HEK293 (cell line): ENCODE data around the gene JUND.

Experiments used
- CTCF ChIA-PET: fragments of 350-600 bp; formaldehyde crosslinking; extraction: SDS; loops from one replicate; lab custom pipeline; 2021; ENCODE audit warnings: antibody characterized with exemption; lab: Yijun Ruan, JAX
- POLR2A ChIA-PET: fragments of 300-600 bp; formaldehyde crosslinking; extraction: SDS; loops from one replicate; lab custom pipeline; 2020; ENCODE audit warnings: antibody characterized with exemption, inconsistent platforms; lab: Yijun Ruan, JAX
- H3K27ac ChIP-seq: fragments of 200-500 bp; sonication (Bioruptor generic); 2 replicates; pipeline ENCODE4 v1.5.1; 2014; ENCODE audit warnings: low read depth, low read length, control low read depth, inconsistent platforms; ENCODE audit errors: extremely low read depth
- H3K36me3 ChIP-seq, 2 experiments: fragments of 200-500 bp in 1 of 2; sonication (Bioruptor generic) in 1 of 2; 1 replicate in 1 of 2; 2 replicates in 1 of 2; pipeline ENCODE4 v1.5.1; 2014 to 2017; ENCODE audit warnings: inconsistent platforms in 2 of 2, low read length in 2 of 2; ENCODE audit not compliant: control insufficient read depth in 2 of 2, insufficient read depth in 1 of 2
- H3K4me1 ChIP-seq: fragments of 200-500 bp; sonication (Bioruptor generic); 2 replicates; pipeline ENCODE4 v1.5.1; 2014; ENCODE audit warnings: mild to moderate bottlenecking, low read length, inconsistent platforms; ENCODE audit not compliant: control insufficient read depth, insufficient read depth
- H3K4me3 ChIP-seq: 2 replicates; pipeline ENCODE4 v1.5.1; 2011; ENCODE audit warnings: low read depth, mild to moderate bottlenecking, control low read depth, low read length, moderate library complexity
- H3K9me3 ChIP-seq: fragments of 200-500 bp; sonication (Bioruptor generic); 2 replicates; pipeline ENCODE4 v1.5.1; 2014; ENCODE audit warnings: low read depth, low read length, inconsistent platforms; ENCODE audit not compliant: control insufficient read depth, insufficient read depth
- BCL11A ChIP-seq: fragments of 450-650 bp; formaldehyde crosslinking; IDR thresholded peaks from 2 replicates; pipeline ENCODE4 v1.5.1; 2016; ENCODE audit warnings: low read depth, missing biosample characterization, missing genetic modification characterization
- EGR2 ChIP-seq: fragments of 450-650 bp; formaldehyde crosslinking; IDR thresholded peaks from 2 replicates; pipeline ENCODE4 v1.5.1; 2016; ENCODE audit warnings: low read depth, missing biosample characterization, missing genetic modification characterization
- PATZ1 ChIP-seq: fragments of 450-650 bp; formaldehyde crosslinking; IDR thresholded peaks from 2 replicates; pipeline ENCODE4 v1.5.1; 2016; ENCODE audit warnings: missing biosample characterization, missing genetic modification characterization
- ZBTB7A ChIP-seq: fragments of 450-650 bp; formaldehyde crosslinking; IDR thresholded peaks from 2 replicates; pipeline ENCODE4 v1.5.1; 2016; ENCODE audit warnings: low read depth, missing biosample characterization, missing genetic modification characterization
- ZFHX2 ChIP-seq: fragments of 450-650 bp; formaldehyde crosslinking; conservative IDR thresholded peaks from 2 replicates; pipeline ENCODE4 v1.5.1; 2016; ENCODE audit warnings: missing biosample characterization, missing genetic modification characterization
- ZNF148 ChIP-seq: fragments of 450-650 bp; formaldehyde crosslinking; IDR thresholded peaks from 2 replicates; pipeline ENCODE4 v1.5.0; 2017; ENCODE audit warnings: missing biosample characterization, missing genetic modification characterization, borderline replicate concordance
- ZNF214 ChIP-seq: fragments of 450-650 bp; formaldehyde crosslinking; IDR thresholded peaks from 2 replicates; pipeline ENCODE4 v1.5.1; 2017; ENCODE audit warnings: missing biosample characterization, mild to moderate bottlenecking, missing genetic modification characterization, borderline replicate concordance
- ZNF391 ChIP-seq: fragments of 450-650 bp; formaldehyde crosslinking; IDR thresholded peaks from 2 replicates; pipeline ENCODE4 v1.5.1; 2016; ENCODE audit warnings: low read depth, missing biosample characterization, missing genetic modification characterization, borderline replicate concordance
- ZNF394 ChIP-seq: fragments of 450-650 bp; formaldehyde crosslinking; IDR thresholded peaks from 2 replicates; pipeline ENCODE4 v1.5.1; 2016; ENCODE audit warnings: missing biosample characterization, missing genetic modification characterization, mild to moderate bottlenecking, moderate library complexity, borderline replicate concordance
- ZNF548 ChIP-seq: fragments of 450-650 bp; formaldehyde crosslinking; IDR thresholded peaks from 2 replicates; pipeline ENCODE4 v1.5.1; 2016; ENCODE audit warnings: missing biosample characterization, missing genetic modification characterization
- ZNF596 ChIP-seq: fragments of 450-650 bp; IDR thresholded peaks from 2 replicates; pipeline ENCODE4 v1.5.0; 2018; ENCODE audit warnings: missing biosample characterization, mild to moderate bottlenecking, missing genetic modification characterization, moderate library complexity
- ZNF610 ChIP-seq: fragments of 450-650 bp; formaldehyde crosslinking; IDR thresholded peaks from 2 replicates; pipeline ENCODE4 v1.5.1; 2016; ENCODE audit warnings: missing biosample characterization, missing genetic modification characterization, borderline replicate concordance
- ZNF747 ChIP-seq: fragments of 450-650 bp; formaldehyde crosslinking; IDR thresholded peaks from 2 replicates; pipeline ENCODE4 v1.5.1; 2016; ENCODE audit warnings: missing biosample characterization, missing genetic modification characterization
- TF ChIP-seq, protein P1 (sequence below): fragments of 450-650 bp; formaldehyde crosslinking; IDR thresholded peaks from 2 replicates; pipeline ENCODE4 v1.5.1; 2016; ENCODE audit warnings: missing biosample characterization, missing genetic modification characterization
- TF ChIP-seq, protein P2 (sequence below): fragments of 450-650 bp; formaldehyde crosslinking; IDR thresholded peaks from 2 replicates; pipeline ENCODE4 v1.5.1; 2016; ENCODE audit warnings: missing biosample characterization, missing genetic modification characterization
- TF ChIP-seq, protein P3 (sequence below): fragments of 450-650 bp; formaldehyde crosslinking; IDR thresholded peaks from 2 replicates; pipeline ENCODE4 v1.5.1; 2016; ENCODE audit warnings: missing biosample characterization, missing genetic modification characterization

The JUND gene

DNA sequence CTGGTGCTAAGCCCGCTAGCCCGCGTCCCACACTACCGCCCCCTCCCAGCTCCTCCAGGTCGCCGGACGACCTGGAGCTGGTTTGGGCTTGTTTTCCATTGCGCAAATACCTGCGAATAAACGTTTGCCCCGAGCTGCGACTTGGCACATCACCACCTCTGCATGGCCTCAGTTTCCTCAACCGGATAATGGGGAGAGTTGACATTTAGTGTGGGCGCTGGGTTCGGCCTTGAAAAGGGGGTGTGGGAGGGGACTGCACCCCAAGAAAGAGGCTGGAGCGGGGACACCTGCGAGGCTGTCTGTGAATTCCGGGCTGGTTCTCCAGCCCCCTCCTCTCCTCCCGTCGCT, 11.0 kb upstream of the JUND start:
- H3K36me3 ChIP-seq: no peaks in the 10 kb centered on the region
- H3K9me3 ChIP-seq: no peaks in the 10 kb centered on the region
- peak overlapping the region; percentile 49 for H3K4me3 ChIP-seq
- H3K27ac ChIP-seq: peak overlapping the region; percentile 58; the same call in 1 of the 2 replicates
- H3K4me1 ChIP-seq: peaks cover 2% of the 10 kb centered on the region; the same call in 1 of the 2 replicates
- TF ChIP-seq ZFHX2 (tag by site-specific recombination) (peak; percentile 66), BCL11A (tag by site-specific recombination) (no peak), ZNF394 (peak; percentile 25; the same call in 1 of the 2 replicates), ZBTB7A (no peak; the same call in 1 of the 2 replicates), ZNF391 (tag by site-specific recombination) (0 out of 2 replicates have a peak, but pooled peaks have one; percentile 6), ZNF610 (tag by site-specific recombination) (0 out of 2 replicates have a peak, but pooled peaks have one; percentile 16), ZNF214 (no peak), EGR2 (peak; percentile 49; the same call in 1 of the 2 replicates), PATZ1 (tag by site-specific recombination) (0 out of 2 replicates have a peak, but pooled peaks have one; percentile 6)
- TF ChIP-seq, protein P1, sequence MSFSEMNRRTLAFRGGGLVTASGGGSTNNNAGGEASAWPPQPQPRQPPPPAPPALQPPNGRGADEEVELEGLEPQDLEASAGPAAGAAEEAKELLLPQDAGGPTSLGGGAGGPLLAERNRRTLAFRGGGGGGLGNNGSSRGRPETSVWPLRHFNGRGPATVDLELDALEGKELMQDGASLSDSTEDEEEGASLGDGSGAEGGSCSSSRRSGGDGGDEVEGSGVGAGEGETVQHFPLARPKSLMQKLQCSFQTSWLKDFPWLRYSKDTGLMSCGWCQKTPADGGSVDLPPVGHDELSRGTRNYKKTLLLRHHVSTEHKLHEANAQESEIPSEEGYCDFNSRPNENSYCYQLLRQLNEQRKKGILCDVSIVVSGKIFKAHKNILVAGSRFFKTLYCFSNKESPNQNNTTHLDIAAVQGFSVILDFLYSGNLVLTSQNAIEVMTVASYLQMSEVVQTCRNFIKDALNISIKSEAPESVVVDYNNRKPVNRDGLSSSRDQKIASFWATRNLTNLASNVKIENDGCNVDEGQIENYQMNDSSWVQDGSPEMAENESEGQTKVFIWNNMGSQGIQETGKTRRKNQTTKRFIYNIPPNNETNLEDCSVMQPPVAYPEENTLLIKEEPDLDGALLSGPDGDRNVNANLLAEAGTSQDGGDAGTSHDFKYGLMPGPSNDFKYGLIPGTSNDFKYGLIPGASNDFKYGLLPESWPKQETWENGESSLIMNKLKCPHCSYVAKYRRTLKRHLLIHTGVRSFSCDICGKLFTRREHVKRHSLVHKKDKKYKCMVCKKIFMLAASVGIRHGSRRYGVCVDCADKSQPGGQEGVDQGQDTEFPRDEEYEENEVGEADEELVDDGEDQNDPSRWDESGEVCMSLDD (tag by site-specific recombination): peak; percentile 74; the same call in 1 of the 2 replicates
- TF ChIP-seq, protein P2, sequence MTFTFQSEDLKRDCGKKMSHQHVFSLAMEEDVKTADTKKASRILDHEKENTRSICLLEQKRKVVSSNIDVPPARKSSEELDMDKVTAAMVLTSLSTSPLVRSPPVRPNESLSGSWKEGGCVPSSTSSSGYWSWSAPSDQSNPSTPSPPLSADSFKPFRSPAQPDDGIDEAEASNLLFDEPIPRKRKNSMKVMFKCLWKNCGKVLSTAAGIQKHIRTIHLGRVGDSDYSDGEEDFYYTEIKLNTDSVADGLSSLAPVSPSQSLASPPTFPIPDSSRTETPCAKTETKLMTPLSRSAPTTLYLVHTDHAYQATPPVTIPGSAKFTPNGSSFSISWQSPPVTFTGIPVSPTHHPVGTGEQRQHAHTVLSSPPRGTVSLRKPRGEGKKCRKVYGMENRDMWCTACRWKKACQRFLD (tag by site-specific recombination): no peak
- ChIA-PET CTCF (interaction anchor here (0.6 to 2.8 kb wide), 8 partner anchors 10 to 97 kb away, joined by 3 to 22 read pairs (median 6); partner anchors contain the start of gene JUND), POLR2A (interaction anchor here (0.7 to 3.6 kb wide), 12 partner anchors 10 to 904 kb away, joined by 3 to 184 read pairs (median 7); partner anchors contain the start of genes JUND and LSM4)

GRCh38 chr19:18291590-18292461, 10.4 kb upstream of the JUND start:
- H3K27ac ChIP-seq: peak overlapping the region; percentile 58
- peaks cover 2% of the 10 kb centered on the region; the same call in 1 of the 2 replicates for H3K4me1 ChIP-seq
- ChIA-PET CTCF (interaction anchor here (1.0 to 2.8 kb wide), 5 partner anchors 10 to 96 kb away, joined by 3 to 22 read pairs (median 6); partner anchors contain the start of gene JUND), POLR2A (interaction anchor here (0.9 to 3.6 kb wide), 8 partner anchors 11 to 143 kb away, joined by 3 to 184 read pairs (median 9); partner anchors contain the start of genes JUND and LSM4)
- no peaks in the 10 kb centered on the region for H3K9me3 ChIP-seq
- H3K36me3 ChIP-seq: no peaks in the 10 kb centered on the region
- H3K4me3 ChIP-seq: peak overlapping the region; percentile 49
- TF ChIP-seq, protein P3, sequence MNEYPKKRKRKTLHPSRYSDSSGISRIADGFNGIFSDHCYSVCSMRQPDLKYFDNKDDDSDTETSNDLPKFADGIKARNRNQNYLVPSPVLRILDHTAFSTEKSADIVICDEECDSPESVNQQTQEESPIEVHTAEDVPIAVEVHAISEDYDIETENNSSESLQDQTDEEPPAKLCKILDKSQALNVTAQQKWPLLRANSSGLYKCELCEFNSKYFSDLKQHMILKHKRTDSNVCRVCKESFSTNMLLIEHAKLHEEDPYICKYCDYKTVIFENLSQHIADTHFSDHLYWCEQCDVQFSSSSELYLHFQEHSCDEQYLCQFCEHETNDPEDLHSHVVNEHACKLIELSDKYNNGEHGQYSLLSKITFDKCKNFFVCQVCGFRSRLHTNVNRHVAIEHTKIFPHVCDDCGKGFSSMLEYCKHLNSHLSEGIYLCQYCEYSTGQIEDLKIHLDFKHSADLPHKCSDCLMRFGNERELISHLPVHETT (tag by site-specific recombination): peak; percentile 62; the same call in 1 of the 2 replicates
- TF ChIP-seq ZNF747 (tag by site-specific recombination): no peak
- TF ChIP-seq ZNF596 (tag by site-specific recombination): 0 out of 2 replicates have a peak, but pooled peaks have one; percentile 25
- TF ChIP-seq ZNF548 (tag by site-specific recombination): no peak
- no peak for TF ChIP-seq ZNF148 (tag by site-specific recombination)
